ENCODE results near the gene AUP1.
A peak's percentile ranks its signal among the peaks of the same experiment; 100 is the strongest.

AUP1 gene

GRCh38 chr2:74551942-74552913, 22.7 kb upstream of the AUP1 start:
- Histone ChIP-seq H3K36me3 (ENCODE audit: insufficient read depth, low read length) (no peaks in the 10 kb centered on the region), H3K9me3 (ENCODE audit: control insufficient read depth, insufficient read depth, low read length) (no peaks in the 10 kb centered on the region), H3K9ac (ENCODE audit: low read depth, low read length) (no peak overlapping the region), H3K4me1 (ENCODE audit: insufficient read depth, low read length) (peaks cover 11% of the 10 kb centered on the region)

GRCh38 chr2:74551530-74551929, 22.0 kb upstream of the AUP1 start:
- Histone ChIP-seq H3K36me3 (ENCODE audit: insufficient read depth, low read length) (no peaks in the 10 kb centered on the region), H3K4me1 (ENCODE audit: insufficient read depth, low read length) (peaks cover 11% of the 10 kb centered on the region), H3K9ac (ENCODE audit: low read depth, low read length) (no peak overlapping the region), H3K9me3 (ENCODE audit: control insufficient read depth, insufficient read depth, low read length) (no peaks in the 10 kb centered on the region)

GRCh38 chr2:74550231-74550630, 20.7 kb upstream of the AUP1 start:
- H3K9me3 ChIP-seq (ENCODE audit: control insufficient read depth, insufficient read depth, low read length), result no peaks in the 10 kb centered on the region
- H3K4me1 ChIP-seq (ENCODE audit: insufficient read depth, low read length), result peaks cover 7% of the 10 kb centered on the region; the same call in 1 of the 2 replicates
- H3K36me3 ChIP-seq (ENCODE audit: insufficient read depth, low read length), result no peaks in the 10 kb centered on the region
- no peak overlapping the region for H3K9ac ChIP-seq (ENCODE audit: low read depth, low read length)

- Histone ChIP-seq H3K36me3 (ENCODE audit: insufficient read depth, low read length) (no peaks in the 10 kb centered on the region), H3K4me1 (ENCODE audit: insufficient read depth, low read length) (peaks cover 7% of the 10 kb centered on the region; the same call in 1 of the 2 replicates), H3K9me3 (ENCODE audit: control insufficient read depth, insufficient read depth, low read length) (no peaks in the 10 kb centered on the region), H3K9ac (ENCODE audit: low read depth, low read length) (peak overlapping the region; percentile 74)
Measured at GRCh38 chr2:74548900-74549826, 19.7 kb upstream of the AUP1 start.

- Histone ChIP-seq H3K36me3 (ENCODE audit: insufficient read depth, low read length) (no peaks in the 10 kb centered on the region), H3K9me3 (ENCODE audit: control insufficient read depth, insufficient read depth, low read length) (no peaks in the 10 kb centered on the region), H3K9ac (ENCODE audit: low read depth, low read length) (peak overlapping the region; percentile 74)
Measured at GRCh38 chr2:74548285-74548899, 18.9 kb upstream of the AUP1 start.

GRCh38 chr2:74546004-74546403, 16.5 kb upstream of the AUP1 start:
- no peak overlapping the region for H3K9ac ChIP-seq (ENCODE audit: low read depth, low read length)
- H3K4me1 ChIP-seq (ENCODE audit: insufficient read depth, low read length), result no peaks in the 10 kb centered on the region
- no peaks in the 10 kb centered on the region for H3K9me3 ChIP-seq (ENCODE audit: control insufficient read depth, insufficient read depth, low read length)
- H3K36me3 ChIP-seq (ENCODE audit: insufficient read depth, low read length), result no peaks in the 10 kb centered on the region

More at GRCh38 chr2:74548285-74548899, 18.9 kb upstream of the AUP1 start:
- peaks cover 7% of the 10 kb centered on the region; the same call in 1 of the 2 replicates for H3K4me1 ChIP-seq (ENCODE audit: insufficient read depth, low read length)

- no peaks in the 10 kb centered on the region for H3K9me3 ChIP-seq (ENCODE audit: control insufficient read depth, insufficient read depth, low read length)
- H3K9ac ChIP-seq (ENCODE audit: low read depth, low read length), result no peak overlapping the region
- H3K4me1 ChIP-seq (ENCODE audit: insufficient read depth, low read length), result no peaks in the 10 kb centered on the region
- no peaks in the 10 kb centered on the region for H3K36me3 ChIP-seq (ENCODE audit: insufficient read depth, low read length)
Measured at GRCh38 chr2:74544634-74545033, 15.1 kb upstream of the AUP1 start.

- Histone ChIP-seq H3K4me1 (ENCODE audit: insufficient read depth, low read length) (no peaks in the 10 kb centered on the region), H3K9me3 (ENCODE audit: control insufficient read depth, insufficient read depth, low read length) (no peaks in the 10 kb centered on the region), H3K9ac (ENCODE audit: low read depth, low read length) (no peak overlapping the region), H3K36me3 (ENCODE audit: insufficient read depth, low read length) (no peaks in the 10 kb centered on the region)
Measured at GRCh38 chr2:74542978-74543377, 13.5 kb upstream of the AUP1 start.

- Histone ChIP-seq H3K4me1 (ENCODE audit: insufficient read depth, low read length) (peaks cover 4% of the 10 kb centered on the region; the same call in 1 of the 2 replicates), H3K36me3 (ENCODE audit: insufficient read depth, low read length) (no peaks in the 10 kb centered on the region), H3K9me3 (ENCODE audit: control insufficient read depth, insufficient read depth, low read length) (no peaks in the 10 kb centered on the region), H3K9ac (ENCODE audit: low read depth, low read length) (no peak overlapping the region)
Measured at GRCh38 chr2:74540291-74540690, 10.8 kb upstream of the AUP1 start.

- H3K9ac ChIP-seq (ENCODE audit: low read depth, low read length), result no peak overlapping the region
- no peaks in the 10 kb centered on the region for H3K36me3 ChIP-seq (ENCODE audit: insufficient read depth, low read length)
- no peaks in the 10 kb centered on the region for H3K9me3 ChIP-seq (ENCODE audit: control insufficient read depth, insufficient read depth, low read length)
- peaks cover 4% of the 10 kb centered on the region; the same call in 1 of the 2 replicates for H3K4me1 ChIP-seq (ENCODE audit: insufficient read depth, low read length)
Measured at GRCh38 chr2:74538881-74539339, 9.4 kb upstream of the AUP1 start.

- Histone ChIP-seq H3K4me1 (ENCODE audit: insufficient read depth, low read length) (peaks cover 4% of the 10 kb centered on the region; the same call in 1 of the 2 replicates), H3K36me3 (ENCODE audit: insufficient read depth, low read length) (no peaks in the 10 kb centered on the region), H3K9ac (ENCODE audit: low read depth, low read length) (no peak overlapping the region), H3K9me3 (ENCODE audit: control insufficient read depth, insufficient read depth, low read length) (no peaks in the 10 kb centered on the region)
Measured at GRCh38 chr2:74537140-74537539, 7.6 kb upstream of the AUP1 start.

GRCh38 chr2:74536166-74536950, 6.9 kb upstream of the AUP1 start:
- Histone ChIP-seq H3K9ac (ENCODE audit: low read depth, low read length) (no peak overlapping the region), H3K36me3 (ENCODE audit: insufficient read depth, low read length) (no peaks in the 10 kb centered on the region), H3K9me3 (ENCODE audit: control insufficient read depth, insufficient read depth, low read length) (no peaks in the 10 kb centered on the region), H3K4me1 (ENCODE audit: insufficient read depth, low read length) (peaks cover 4% of the 10 kb centered on the region; the same call in 1 of the 2 replicates)

- Histone ChIP-seq H3K9me3 (ENCODE audit: control insufficient read depth, insufficient read depth, low read length) (no peaks in the 10 kb centered on the region), H3K4me1 (ENCODE audit: insufficient read depth, low read length) (peaks cover 7% of the 10 kb centered on the region; the same call in 1 of the 2 replicates), H3K9ac (ENCODE audit: low read depth, low read length) (no peak overlapping the region), H3K36me3 (ENCODE audit: insufficient read depth, low read length) (no peaks in the 10 kb centered on the region)
Measured at GRCh38 chr2:74535440-74535965, 6.0 kb upstream of the AUP1 start.
